Muscle layer of duodenum (tissue), 2 donors: ENCODE results near the gene KLHL35.
A peak's percentile ranks its signal among the peaks of the same experiment; 100 is the strongest.

ENCODE experiments used
- H3K27ac ChIP-seq: one replicate; pipeline ENCODE4 v1.7.0; 2013; ENCODE audit warnings: mild to moderate bottlenecking, low read length
- H3K27me3 ChIP-seq: one replicate; pipeline ENCODE4 v1.7.0; 2013; ENCODE audit warnings: low read depth, mild to moderate bottlenecking, control low read depth, low read length
- H3K36me3 ChIP-seq, 2 donors: one replicate each; pipeline ENCODE4 v1.7.0; 2013; ENCODE audit warnings: low read length in 2 of 2, control low read depth in 1 of 2, mild to moderate bottlenecking in 1 of 2; ENCODE audit not compliant: insufficient read depth in 2 of 2, control insufficient read depth in 1 of 2
- H3K4me1 ChIP-seq, 2 donors: one replicate each; pipeline ENCODE4 v1.7.0; 2013; ENCODE audit warnings: low read length in 2 of 2, mild to moderate bottlenecking in 2 of 2, control low read depth in 1 of 2, moderate library complexity in 1 of 2; ENCODE audit not compliant: insufficient read depth in 2 of 2, control insufficient read depth in 1 of 2
- H3K4me3 ChIP-seq, 2 donors: one replicate each; pipeline ENCODE4 v1.7.0; 2013; ENCODE audit warnings: low read length in 2 of 2, low read depth in 1 of 2, mild to moderate bottlenecking in 1 of 2
- H3K9me3 ChIP-seq, 2 donors: one replicate each; pipeline ENCODE4 v1.7.0; 2013; ENCODE audit warnings: low read length in 2 of 2, control low read depth in 1 of 2, mild to moderate bottlenecking in 1 of 2; ENCODE audit not compliant: control insufficient read depth in 1 of 2
- donor health status: healthy.

Gene KLHL35

DNA sequence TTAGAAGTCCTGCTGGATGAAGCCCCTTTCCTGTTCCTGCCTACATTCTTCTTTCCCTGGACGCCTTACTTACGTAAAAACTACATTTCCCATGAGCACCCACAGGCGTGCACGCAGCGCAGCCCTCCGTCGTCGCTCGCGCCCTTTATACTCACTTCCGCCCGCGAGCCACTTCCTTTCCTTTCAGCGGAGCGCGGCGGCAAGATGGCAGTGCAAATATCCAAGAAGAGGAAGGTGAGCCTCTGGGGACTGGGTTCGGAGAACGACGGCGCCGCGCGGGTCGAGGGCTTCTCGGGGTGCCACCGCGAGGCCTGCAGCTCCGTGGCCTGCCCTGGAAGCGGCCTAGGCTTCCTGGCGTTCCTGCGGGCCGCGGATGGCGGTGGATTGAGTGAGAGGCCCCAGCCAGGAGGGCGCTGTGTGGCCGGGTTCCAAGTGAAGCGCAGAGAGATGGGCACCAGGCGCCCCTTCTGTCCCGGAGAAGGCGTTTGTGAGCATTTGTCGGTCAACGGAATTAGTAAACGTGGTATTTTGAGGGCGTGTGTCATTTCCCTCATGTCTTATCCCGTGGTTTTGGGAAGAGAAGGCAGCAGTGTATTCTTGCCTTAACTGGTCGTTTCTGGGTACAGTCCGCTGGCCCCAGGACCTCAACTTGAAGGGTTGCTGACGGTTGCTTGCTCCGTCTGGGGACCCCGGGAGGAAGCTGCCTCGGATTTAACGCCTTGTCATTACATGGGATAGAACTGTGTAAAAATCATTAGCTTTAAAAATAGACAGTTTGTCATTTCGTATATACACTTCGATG, 33.5 kb downstream of the KLHL35 start, which contains the start of gene RPS3:
TSS of gene RPS3 (plus strand) at position 175 of the 802 bp plus-strand sequence. CDS start at position 205, 30 bp downstream.
- Histone ChIP-seq H3K36me3 (peaks cover 36 to 46% of the 10 kb centered on the region in 2 donors), H3K4me3 (peak within 1 kb of the TSS; percentile 90 to 93), H3K27me3 (no peaks in the 10 kb centered on the region), H3K4me1 (peaks cover 5 to 17% of the 10 kb centered on the region in 2 donors), H3K9me3 (no peaks in the 10 kb centered on the region), H3K27ac (peak within 1 kb of the TSS; percentile 93)

GRCh38 chr11:75398906-75399305, 34.1 kb downstream of the KLHL35 start:
- H3K36me3 ChIP-seq, result peaks cover 29 to 39% of the 10 kb centered on the region in 2 donors
- H3K27me3 ChIP-seq, result no peaks in the 10 kb centered on the region
- H3K27ac ChIP-seq, result no peak overlapping the region
- peak overlapping the region in 1 of 2 donors; percentile 93 for H3K4me3 ChIP-seq
- peaks cover 5 to 17% of the 10 kb centered on the region in 2 donors for H3K4me1 ChIP-seq
- no peaks in the 10 kb centered on the region for H3K9me3 ChIP-seq

- Histone ChIP-seq H3K4me3 (no peak overlapping the region), H3K9me3 (no peaks in the 10 kb centered on the region), H3K27ac (no peak overlapping the region), H3K36me3 (no peaks in the 10 kb centered on the region), H3K27me3 (no peaks in the 10 kb centered on the region), H3K4me1 (no peaks in the 10 kb centered on the region)
Observed at GRCh38 chr11:75394085-75394840, 38.7 kb downstream of the KLHL35 start.

GRCh38 chr11:75389925-75390324, 43.1 kb downstream of the KLHL35 start:
- Histone ChIP-seq H3K36me3 (no peaks in the 10 kb centered on the region), H3K4me1 (peaks cover 0 to 3% of the 10 kb centered on the region in 2 donors), H3K9me3 (no peaks in the 10 kb centered on the region), H3K4me3 (no peak overlapping the region), H3K27me3 (no peaks in the 10 kb centered on the region), H3K27ac (no peak overlapping the region)

- no peak overlapping the region for H3K4me3 ChIP-seq
- H3K4me1 ChIP-seq, result peaks cover 0 to 3% of the 10 kb centered on the region in 2 donors
- H3K9me3 ChIP-seq, result no peaks in the 10 kb centered on the region
- H3K27me3 ChIP-seq, result no peaks in the 10 kb centered on the region
- no peaks in the 10 kb centered on the region for H3K36me3 ChIP-seq
- H3K27ac ChIP-seq, result no peak overlapping the region
Observed at GRCh38 chr11:75389276-75389605, 43.8 kb downstream of the KLHL35 start.

- Histone ChIP-seq H3K27me3 (no peaks in the 10 kb centered on the region), H3K9me3 (no peaks in the 10 kb centered on the region), H3K4me3 (no peak overlapping the region), H3K4me1 (peaks cover 0 to 3% of the 10 kb centered on the region in 2 donors), H3K27ac (no peak overlapping the region), H3K36me3 (no peaks in the 10 kb centered on the region)
Observed at GRCh38 chr11:75388386-75389275, 44.4 kb downstream of the KLHL35 start.

- Histone ChIP-seq H3K27ac (no peak overlapping the region), H3K4me1 (peaks cover 0 to 3% of the 10 kb centered on the region in 2 donors), H3K27me3 (no peaks in the 10 kb centered on the region), H3K9me3 (no peaks in the 10 kb centered on the region), H3K4me3 (no peak overlapping the region), H3K36me3 (no peaks in the 10 kb centered on the region)
Observed at GRCh38 chr11:75387736-75388294, 45.2 kb downstream of the KLHL35 start.

DNA sequence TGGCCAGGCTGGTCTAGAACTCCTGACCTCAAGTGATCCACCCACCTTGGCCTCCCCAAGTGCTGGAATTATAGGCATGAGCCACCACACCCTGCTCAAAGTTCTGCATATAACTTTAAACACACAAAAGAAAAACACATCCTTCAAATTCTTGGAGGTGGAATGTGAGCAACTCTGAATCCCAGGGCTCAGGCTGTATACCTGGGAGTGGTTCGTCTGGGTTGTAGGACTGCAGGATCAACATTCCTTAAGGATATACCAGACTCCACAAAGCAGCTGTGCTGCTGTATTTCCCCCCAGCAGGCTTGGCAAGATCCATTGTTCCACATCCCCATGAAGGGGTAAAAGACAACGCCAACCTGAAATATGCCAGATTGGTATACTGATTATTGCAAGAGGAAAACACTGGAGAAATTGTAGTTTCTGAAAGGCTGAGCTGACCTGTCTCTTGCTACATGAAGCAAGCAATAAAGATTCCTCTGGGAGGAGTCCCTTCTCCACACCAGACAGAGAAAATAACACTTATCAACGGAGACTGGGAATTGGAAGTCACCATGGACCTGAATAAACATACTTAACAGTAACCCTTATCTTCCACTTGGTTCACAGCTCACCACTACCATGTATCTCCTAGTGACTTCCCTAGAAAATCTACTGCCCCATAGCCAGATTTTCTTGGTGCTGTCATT, 45.9 kb downstream of the KLHL35 start:
- no peaks in the 10 kb centered on the region for H3K9me3 ChIP-seq
- no peak overlapping the region for H3K27ac ChIP-seq
- H3K4me3 ChIP-seq, result no peak overlapping the region
- H3K4me1 ChIP-seq, result peaks cover 0 to 3% of the 10 kb centered on the region in 2 donors
- no peaks in the 10 kb centered on the region for H3K27me3 ChIP-seq
- H3K36me3 ChIP-seq, result no peaks in the 10 kb centered on the region

- H3K27me3 ChIP-seq, result no peaks in the 10 kb centered on the region
- no peaks in the 10 kb centered on the region for H3K9me3 ChIP-seq
- no peak overlapping the region for H3K4me3 ChIP-seq
- no peak overlapping the region for H3K27ac ChIP-seq
- peaks cover 9 to 10% of the 10 kb centered on the region in 2 donors for H3K4me1 ChIP-seq
- H3K36me3 ChIP-seq, result no peaks in the 10 kb centered on the region
Observed at GRCh38 chr11:75384438-75385080, 48.4 kb downstream of the KLHL35 start.

GRCh38 chr11:75383246-75383645, 49.8 kb downstream of the KLHL35 start:
- no peak overlapping the region for H3K4me3 ChIP-seq
- H3K36me3 ChIP-seq, result no peaks in the 10 kb centered on the region
- no peaks in the 10 kb centered on the region for H3K9me3 ChIP-seq
- no peak overlapping the region for H3K27ac ChIP-seq
- H3K4me1 ChIP-seq, result peaks cover 8 to 9% of the 10 kb centered on the region in 2 donors
- no peaks in the 10 kb centered on the region for H3K27me3 ChIP-seq
